Subcutaneous abdominal adipose tissue (tissue), 5 donors: ENCODE results near the gene SUN2.
A peak's percentile ranks its signal among the peaks of the same experiment; 100 is the strongest.

Experiments
- H3K27ac ChIP-seq: one replicate; pipeline ENCODE4 v1.7.0; 2013; ENCODE audit warnings: low read depth, mild to moderate bottlenecking, inconsistent platforms, low read length, moderate library complexity
- H3K27me3 ChIP-seq, 5 donors: one replicate each; pipeline ENCODE4 v1.7.0; 2013; ENCODE audit warnings: low read length in 5 of 5, inconsistent platforms in 1 of 5; ENCODE audit not compliant: control insufficient read depth in 5 of 5, insufficient read depth in 4 of 5
- H3K36me3 ChIP-seq, 5 donors: one replicate each; pipeline ENCODE4 v1.7.0; 2013; ENCODE audit warnings: low read length in 5 of 5; ENCODE audit not compliant: control insufficient read depth in 5 of 5, insufficient read depth in 5 of 5
- H3K4me1 ChIP-seq, 5 donors: one replicate each; pipeline ENCODE4 v1.7.0; 2013; ENCODE audit warnings: low read length in 5 of 5, mild to moderate bottlenecking in 3 of 5, moderate library complexity in 1 of 5; ENCODE audit not compliant: control insufficient read depth in 5 of 5, insufficient read depth in 5 of 5
- H3K4me3 ChIP-seq, 5 donors: one replicate each; pipeline ENCODE4 v1.7.0; 2013; ENCODE audit warnings: low read length in 5 of 5, low read depth in 1 of 5
- H3K9ac ChIP-seq, 5 donors: one replicate each; pipeline ENCODE4 v1.7.0; 2013; ENCODE audit warnings: low read length in 5 of 5, mild to moderate bottlenecking in 4 of 5, moderate library complexity in 3 of 5
- H3K9me3 ChIP-seq, 5 donors: one replicate each; pipeline ENCODE4 v1.7.0; 2013; ENCODE audit warnings: low read length in 5 of 5; ENCODE audit not compliant: control insufficient read depth in 5 of 5
- donor health status: healthy.
- donor health status: healthy.
- donor health status: healthy.
- donor health status: healthy.
- donor health status: healthy.

The SUN2 gene

GRCh38 chr22:38720350-38720749 is 35.4 kb downstream of the SUN2 start:
- no peak overlapping the region for H3K27ac ChIP-seq
- H3K9me3 ChIP-seq = no peaks in the 10 kb centered on the region
- peaks cover 8 to 69% (median 60%) of the 10 kb centered on the region in 5 donors for H3K36me3 ChIP-seq
- peaks cover 0 to 11% (median 6%) of the 10 kb centered on the region in 5 donors for H3K4me1 ChIP-seq
- no peak overlapping the region for H3K4me3 ChIP-seq
- no peaks in the 10 kb centered on the region for H3K27me3 ChIP-seq
- no peak overlapping the region for H3K9ac ChIP-seq

GRCh38 chr22:38719196-38719595 is 36.6 kb downstream of the SUN2 start:
- Histone ChIP-seq H3K27ac (no peak overlapping the region), H3K9me3 (no peaks in the 10 kb centered on the region), H3K4me3 (no peak overlapping the region), H3K36me3 (peaks cover 8 to 60% (median 50%) of the 10 kb centered on the region in 5 donors), H3K27me3 (no peaks in the 10 kb centered on the region), H3K9ac (no peak overlapping the region), H3K4me1 (peaks cover 0 to 22% (median 9%) of the 10 kb centered on the region in 5 donors)

DNA sequence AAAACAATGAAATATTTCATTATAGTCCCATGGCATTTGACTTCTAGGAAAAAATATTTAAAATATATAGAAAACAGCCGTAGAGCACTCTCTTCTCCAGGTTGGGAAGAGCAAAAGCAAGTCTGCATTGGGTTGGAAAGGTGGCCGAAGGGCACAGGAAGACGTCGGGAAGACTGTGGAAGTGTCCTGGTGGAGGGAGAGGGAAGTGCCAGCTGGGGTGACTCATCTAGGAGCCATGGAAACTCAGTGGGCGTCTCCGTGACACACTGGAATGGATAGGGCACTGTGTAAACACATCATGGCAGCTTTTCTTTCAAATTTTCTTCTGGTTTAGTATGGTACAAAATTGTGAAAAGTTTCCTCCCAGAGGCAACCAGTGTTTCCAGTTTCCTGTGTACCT is 37.4 kb downstream of the SUN2 start:
- H3K27me3 ChIP-seq = no peaks in the 10 kb centered on the region
- no peaks in the 10 kb centered on the region for H3K9me3 ChIP-seq
- peaks cover 0 to 22% (median 9%) of the 10 kb centered on the region in 5 donors for H3K4me1 ChIP-seq
- peak overlapping the region; percentile 14 for H3K27ac ChIP-seq
- H3K4me3 ChIP-seq = no peak overlapping the region
- peaks cover 8 to 53% (median 42%) of the 10 kb centered on the region in 5 donors for H3K36me3 ChIP-seq
- H3K9ac ChIP-seq = no peak overlapping the region

DNA sequence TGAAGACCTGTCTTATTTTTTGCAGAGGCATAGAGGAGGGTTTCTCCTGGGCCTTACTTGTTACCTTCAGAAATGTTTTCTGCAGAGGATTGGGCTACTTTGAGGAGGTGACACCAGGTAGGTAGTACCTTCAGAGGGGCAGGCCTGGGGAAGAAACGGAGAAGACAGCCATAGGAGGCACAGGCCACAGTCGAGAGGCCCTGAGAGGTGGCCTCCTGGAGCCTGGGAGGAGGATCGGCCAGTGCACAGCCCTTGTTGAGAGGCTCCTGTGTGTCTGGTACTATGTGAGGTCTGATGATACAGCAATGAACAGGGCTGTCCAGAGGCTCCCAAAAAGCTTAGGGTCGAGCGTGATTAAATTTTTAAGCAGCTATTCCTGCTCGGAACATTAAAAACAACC is 38.6 kb downstream of the SUN2 start:
- H3K9ac ChIP-seq = no peak overlapping the region
- no peaks in the 10 kb centered on the region for H3K27me3 ChIP-seq
- H3K27ac ChIP-seq = no peak overlapping the region
- H3K4me1 ChIP-seq = peaks cover 0 to 29% (median 9%) of the 10 kb centered on the region in 5 donors
- H3K4me3 ChIP-seq = no peak overlapping the region
- H3K9me3 ChIP-seq = no peaks in the 10 kb centered on the region
- H3K36me3 ChIP-seq = peaks cover 1 to 46% (median 37%) of the 10 kb centered on the region in 5 donors

GRCh38 chr22:38716826-38717225 is 39.0 kb downstream of the SUN2 start:
- Histone ChIP-seq H3K9ac (no peak overlapping the region), H3K4me1 (peaks cover 0 to 32% (median 9%) of the 10 kb centered on the region in 5 donors), H3K9me3 (no peaks in the 10 kb centered on the region), H3K27ac (no peak overlapping the region), H3K27me3 (no peaks in the 10 kb centered on the region), H3K36me3 (peaks cover 0 to 45% (median 34%) of the 10 kb centered on the region in 5 donors), H3K4me3 (no peak overlapping the region)

GRCh38 chr22:38716271-38716670 is 39.5 kb downstream of the SUN2 start:
- H3K27me3 ChIP-seq = no peaks in the 10 kb centered on the region
- H3K4me3 ChIP-seq = no peak overlapping the region
- H3K27ac ChIP-seq = no peak overlapping the region
- H3K9ac ChIP-seq = no peak overlapping the region
- H3K4me1 ChIP-seq = peaks cover 0 to 32% (median 9%) of the 10 kb centered on the region in 5 donors
- no peaks in the 10 kb centered on the region for H3K9me3 ChIP-seq
- H3K36me3 ChIP-seq = peaks cover 0 to 39% (median 30%) of the 10 kb centered on the region in 5 donors

GRCh38 chr22:38715852-38716251 is 39.9 kb downstream of the SUN2 start:
- Histone ChIP-seq H3K4me3 (no peak overlapping the region), H3K9me3 (no peaks in the 10 kb centered on the region), H3K27me3 (no peaks in the 10 kb centered on the region), H3K4me1 (peaks cover 0 to 32% (median 9%) of the 10 kb centered on the region in 5 donors), H3K9ac (no peak overlapping the region), H3K36me3 (peaks cover 0 to 37% (median 32%) of the 10 kb centered on the region in 5 donors), H3K27ac (no peak overlapping the region)

DNA sequence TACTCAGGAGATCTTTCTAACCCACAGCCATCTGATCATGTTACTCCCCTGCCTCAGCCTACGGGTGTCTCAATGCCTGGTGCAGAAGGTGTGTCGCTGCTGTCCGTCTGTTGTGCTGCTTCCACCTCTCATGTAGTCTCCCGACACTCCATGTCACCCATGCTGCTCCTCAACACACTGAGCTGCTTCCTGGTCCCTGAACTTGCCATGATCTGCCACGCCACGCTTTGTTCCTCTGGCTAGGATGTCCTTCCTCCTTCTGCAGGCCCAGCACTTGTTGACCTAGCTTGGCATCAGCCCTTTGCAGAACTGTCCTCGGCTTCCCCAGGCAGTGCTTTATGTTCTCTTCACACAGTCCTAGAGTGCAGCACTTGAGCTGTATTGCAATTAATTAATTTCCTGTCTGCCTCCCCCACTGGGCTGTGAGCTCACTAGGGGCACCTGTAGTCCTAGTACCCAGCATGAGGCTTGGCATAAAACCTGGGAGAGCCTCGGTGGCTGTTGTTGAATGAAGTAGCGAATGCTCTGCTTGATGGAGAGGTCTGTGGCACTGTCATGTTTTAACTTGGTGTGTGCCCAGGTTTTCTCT is 40.5 kb downstream of the SUN2 start:
- no peak overlapping the region for H3K27ac ChIP-seq
- no peak overlapping the region for H3K9ac ChIP-seq
- no peaks in the 10 kb centered on the region for H3K9me3 ChIP-seq
- peaks cover 0 to 35% (median 10%) of the 10 kb centered on the region in 5 donors for H3K4me1 ChIP-seq
- H3K27me3 ChIP-seq = no peaks in the 10 kb centered on the region
- no peak overlapping the region for H3K4me3 ChIP-seq
- H3K36me3 ChIP-seq = peaks cover 3 to 38% (median 36%) of the 10 kb centered on the region in 5 donors

DNA sequence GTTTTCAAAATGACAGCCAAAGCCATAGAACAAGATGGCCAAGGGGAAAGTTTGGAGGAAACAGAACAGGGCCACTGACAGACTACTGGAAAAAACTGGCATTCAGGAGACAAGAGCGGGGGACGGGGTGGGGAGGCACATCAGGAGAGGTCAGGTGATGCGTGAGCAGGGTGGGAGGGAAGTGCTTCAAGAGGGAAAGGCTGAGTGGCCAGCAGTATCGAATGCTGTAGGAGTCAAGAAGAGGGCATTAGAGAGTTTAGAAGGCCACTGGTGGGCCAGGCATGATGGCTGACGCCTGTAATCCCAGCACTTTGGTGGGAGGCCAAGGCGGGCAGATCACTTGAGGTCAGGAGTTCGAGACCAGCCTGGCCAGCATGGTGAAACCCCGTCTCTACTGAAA is 41.9 kb downstream of the SUN2 start:
- Histone ChIP-seq H3K9ac (no peak overlapping the region), H3K4me3 (no peak overlapping the region), H3K4me1 (peaks cover 0 to 47% (median 16%) of the 10 kb centered on the region in 5 donors), H3K36me3 (peaks cover 6 to 45% (median 38%) of the 10 kb centered on the region in 5 donors), H3K9me3 (no peaks in the 10 kb centered on the region), H3K27me3 (no peaks in the 10 kb centered on the region), H3K27ac (no peak overlapping the region)

GRCh38 chr22:38712486-38713207 is 43.2 kb downstream of the SUN2 start:
- no peaks in the 10 kb centered on the region for H3K9me3 ChIP-seq
- H3K27ac ChIP-seq = no peak overlapping the region
- no peak overlapping the region for H3K4me3 ChIP-seq
- H3K36me3 ChIP-seq = peaks cover 6 to 41% (median 36%) of the 10 kb centered on the region in 5 donors
- H3K9ac ChIP-seq = peak overlapping the region in 1 of 5 donors; percentile 7
- no peaks in the 10 kb centered on the region for H3K27me3 ChIP-seq
- H3K4me1 ChIP-seq = peaks cover 0 to 50% (median 17%) of the 10 kb centered on the region in 5 donors
